Measurements from ENCODE around the gene AP3S1. TPM values are rescaled to one million over a fixed set of nuclear protein-coding genes. Genes with fewer than 3 reads are reported as not detected.
A peak's percentile ranks its signal among the peaks of the same experiment; 100 is the strongest.

The AP3S1 gene
- total RNA-seq, 1 donor from 2014 or later, result 56.6 TPM

DNA sequence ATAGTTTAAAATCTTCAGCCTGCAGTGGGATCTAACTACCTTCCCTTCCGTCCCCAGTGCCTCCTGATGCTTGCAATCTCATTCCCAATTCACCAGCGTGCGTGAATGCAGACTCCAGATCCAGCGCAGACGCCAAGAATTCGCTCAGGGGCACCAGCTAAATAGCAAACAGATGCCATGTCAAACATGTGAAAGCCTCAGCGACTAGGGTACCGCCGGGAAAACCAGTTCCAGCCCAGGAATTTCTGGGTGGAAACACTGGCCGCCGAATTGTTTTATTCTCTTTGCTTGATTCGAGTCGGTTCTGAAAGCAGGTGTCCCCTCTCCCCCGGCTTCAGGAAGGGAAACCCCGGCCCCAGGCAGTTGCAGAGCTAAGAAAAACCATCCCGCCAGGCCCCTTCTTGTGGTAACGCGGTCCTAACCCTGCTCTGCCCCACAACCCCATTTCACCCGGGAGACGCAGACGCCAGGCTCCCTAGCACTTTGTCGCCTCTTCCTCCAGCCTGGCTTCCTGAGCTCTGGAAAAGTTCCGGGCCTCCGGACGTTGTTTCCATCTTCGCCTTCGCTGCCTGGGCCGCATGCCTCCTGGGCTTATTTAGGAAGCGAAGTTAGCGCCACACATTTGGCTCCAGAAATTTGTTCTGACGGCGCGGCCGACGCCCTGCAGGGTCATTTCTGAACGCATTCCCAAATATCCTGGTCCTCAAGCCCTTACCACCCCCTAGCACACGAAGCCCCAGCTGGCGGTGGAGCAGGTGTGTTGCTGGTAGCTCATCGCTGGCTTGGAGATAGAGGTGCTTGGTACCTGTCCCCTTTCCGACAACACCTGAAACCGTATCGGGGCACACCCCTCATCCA, 119.9 kb downstream of the AP3S1 start:
- DNase-seq (ENCODE audit: low spot score), result no peak
- intact Hi-C loops (cut with DNase I), result no loop called here

DNA sequence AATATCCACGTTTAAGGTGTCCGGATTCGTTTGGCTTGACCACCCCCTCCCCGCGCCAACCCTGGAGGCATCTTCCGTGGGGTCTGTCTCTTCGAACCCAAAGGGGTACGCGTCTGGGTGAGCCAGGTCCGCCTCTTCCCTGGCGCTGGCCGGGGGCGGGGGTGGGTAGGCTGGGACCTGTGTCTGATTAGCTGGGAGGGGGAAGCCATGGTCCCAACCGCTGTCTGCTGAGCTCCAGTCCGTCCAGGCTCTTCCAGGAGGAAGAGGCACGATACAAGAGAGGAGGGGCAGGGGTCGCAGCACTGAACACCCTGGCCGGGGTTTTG, 120.5 kb downstream of the AP3S1 start, which contains the start of gene LVRN:
Gene LVRN (plus strand): TSS at position 237 of the 326 bp plus-strand sequence. CDS start 143 bp downstream, outside the sequence.
- intact Hi-C loops (cut with DNase I), result no loop called here
- no peak for DNase-seq (ENCODE audit: low spot score)

DNA sequence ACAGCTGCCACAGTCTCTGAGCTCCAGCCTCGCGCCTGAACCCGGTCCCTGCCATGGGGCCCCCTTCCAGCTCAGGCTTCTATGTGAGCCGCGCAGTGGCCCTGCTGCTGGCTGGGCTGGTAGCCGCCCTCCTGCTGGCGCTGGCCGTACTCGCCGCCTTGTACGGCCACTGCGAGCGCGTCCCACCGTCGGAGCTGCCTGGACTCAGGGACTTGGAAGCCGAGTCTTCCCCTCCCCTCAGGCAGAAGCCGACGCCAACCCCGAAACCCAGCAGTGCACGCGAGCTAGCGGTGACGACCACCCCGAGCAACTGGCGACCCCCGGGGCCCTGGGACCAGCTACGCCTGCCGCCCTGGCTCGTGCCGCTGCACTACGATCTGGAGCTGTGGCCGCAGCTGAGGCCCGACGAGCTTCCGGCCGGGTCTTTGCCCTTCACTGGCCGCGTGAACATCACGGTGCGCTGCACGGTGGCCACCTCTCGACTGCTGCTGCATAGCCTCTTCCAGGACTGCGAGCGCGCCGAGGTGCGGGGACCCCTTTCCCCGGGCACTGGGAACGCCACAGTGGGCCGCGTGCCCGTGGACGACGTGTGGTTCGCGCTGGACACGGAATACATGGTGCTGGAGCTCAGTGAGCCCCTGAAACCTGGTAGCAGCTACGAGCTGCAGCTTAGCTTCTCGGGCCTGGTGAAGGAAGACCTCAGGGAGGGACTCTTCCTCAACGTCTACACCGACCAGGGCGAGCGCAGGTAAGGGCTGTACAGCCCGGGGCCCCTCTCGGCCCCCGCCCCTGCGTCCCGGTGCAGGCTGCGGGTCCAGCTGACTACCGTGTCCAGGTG, 121.0 kb downstream of the AP3S1 start:
- peak; percentile 75 for DNase-seq (ENCODE audit: low spot score)
- intact Hi-C loops (cut with DNase I), result no loop called here

DNA sequence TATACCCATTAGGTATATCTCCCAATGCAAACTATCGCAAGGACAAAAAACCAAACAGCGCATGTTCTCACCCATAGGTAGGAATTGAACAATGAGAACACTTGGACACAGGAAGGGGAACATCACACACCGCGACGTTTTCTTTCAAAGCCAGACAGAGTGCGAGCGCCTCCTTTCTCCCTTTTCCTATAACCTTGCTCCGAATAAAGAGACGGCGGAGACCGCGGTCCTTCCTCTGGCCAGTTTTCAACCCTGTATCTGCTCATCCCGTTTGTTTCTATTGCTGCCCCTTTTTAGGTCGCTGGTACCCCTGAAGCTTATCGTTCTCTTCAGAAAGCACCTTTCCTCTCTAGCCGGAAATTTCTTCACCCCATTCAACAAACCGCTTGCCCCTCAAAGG, 121.8 kb downstream of the AP3S1 start:
- intact Hi-C loops (cut with DNase I), result no loop called here
- DNase-seq (ENCODE audit: low spot score), result no peak

Other genes starting within 250 kb of the AP3S1 start
- 2.0 TPM for gene TICAM2, start 239.5 kb upstream of the AP3S1 start, total RNA-seq
- gene TMED7, start 215.9 kb upstream of the AP3S1 start, total RNA-seq, result 79.1 TPM
- 3.6 TPM for gene CDO1, start 25.3 kb upstream of the AP3S1 start, total RNA-seq
- 22.5 TPM for gene ATG12, start 370 bp upstream of the AP3S1 start, total RNA-seq
- gene LVRN, start 120.5 kb downstream of the AP3S1 start, total RNA-seq, result 0.27 TPM
- gene ARL14EPL, start 190.5 kb downstream of the AP3S1 start, total RNA-seq, result not detected
- gene COMMD10, start 243.1 kb downstream of the AP3S1 start, total RNA-seq, result 27.5 TPM